IMR-90 (cell line): ENCODE results near the gene TMEM237.

ENCODE experiments used
- BHLHE40 ChIP-seq: fragments of 150-350 bp; IDR thresholded peaks from 2 replicates; pipeline ENCODE4 v1.6.1; 2016; ENCODE audit warnings: mild to moderate bottlenecking, low read depth, low read length
- CEBPB ChIP-seq: IDR thresholded peaks from 2 replicates; pipeline ENCODE4 v1.6.1; 2012; ENCODE audit warnings: low read depth, low read length, improper control_type of control experiment
- CHD1 ChIP-seq: IDR thresholded peaks from 2 replicates; pipeline ENCODE4 v1.6.1; 2012; ENCODE audit warnings: low read depth, low read length, improper control_type of control experiment
- CTCF ChIP-seq: conservative IDR thresholded peaks from 2 replicates; pipeline ENCODE4 v1.5.1; 2012; ENCODE audit warnings: mild to moderate bottlenecking, low read depth, low read length, improper control_type of control experiment
- MAZ ChIP-seq: IDR thresholded peaks from 2 replicates; pipeline ENCODE4 v1.6.1; 2012; ENCODE audit warnings: low read depth, mild to moderate bottlenecking, low read length, improper control_type of control experiment, moderate library complexity, borderline replicate concordance
- POLR2A ChIP-seq: IDR thresholded peaks from 2 replicates; pipeline ENCODE4 v1.6.1; 2012; ENCODE audit warnings: mild to moderate bottlenecking, low read depth, low read length
- RAD21 ChIP-seq: IDR thresholded peaks from 2 replicates; pipeline ENCODE4 v1.6.1; 2012; ENCODE audit warnings: low read length, improper control_type of control experiment
- SMC3 ChIP-seq: fragments of 150-350 bp; IDR thresholded peaks from 2 replicates; pipeline ENCODE4 v1.6.1; 2016; ENCODE audit warnings: low read depth, mild to moderate bottlenecking, antibody characterized with exemption, low read length, moderate library complexity
- TF ChIP-seq, protein P1 (sequence below): fragments of 150-350 bp; IDR thresholded peaks from 2 replicates; pipeline ENCODE4 v1.6.1; 2016; ENCODE audit warnings: low read depth, mild to moderate bottlenecking, low read length, moderate library complexity, borderline replicate concordance

DNA sequence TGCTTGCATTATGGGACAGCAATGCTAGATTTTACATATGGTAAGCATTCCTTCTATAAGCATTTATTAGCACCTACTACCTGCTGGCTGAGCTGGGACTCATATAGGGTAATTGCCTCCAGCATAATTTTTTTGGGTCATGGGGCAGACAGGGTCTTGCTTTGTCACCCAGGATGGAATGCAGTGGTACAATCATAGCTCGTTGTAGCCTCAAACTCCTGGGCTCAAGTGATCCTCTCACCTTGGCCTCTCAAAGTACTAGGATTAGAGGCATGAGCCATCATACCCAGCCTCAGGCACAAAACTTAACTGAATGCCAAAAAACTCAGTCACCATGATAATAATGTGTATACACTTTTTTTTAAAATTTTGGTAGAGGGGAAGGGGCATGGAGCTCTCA is 35.3 kb downstream of the TMEM237 start:
- no peak for TF ChIP-seq BHLHE40
- no peak for TF ChIP-seq CTCF
- TF ChIP-seq, protein P1, sequence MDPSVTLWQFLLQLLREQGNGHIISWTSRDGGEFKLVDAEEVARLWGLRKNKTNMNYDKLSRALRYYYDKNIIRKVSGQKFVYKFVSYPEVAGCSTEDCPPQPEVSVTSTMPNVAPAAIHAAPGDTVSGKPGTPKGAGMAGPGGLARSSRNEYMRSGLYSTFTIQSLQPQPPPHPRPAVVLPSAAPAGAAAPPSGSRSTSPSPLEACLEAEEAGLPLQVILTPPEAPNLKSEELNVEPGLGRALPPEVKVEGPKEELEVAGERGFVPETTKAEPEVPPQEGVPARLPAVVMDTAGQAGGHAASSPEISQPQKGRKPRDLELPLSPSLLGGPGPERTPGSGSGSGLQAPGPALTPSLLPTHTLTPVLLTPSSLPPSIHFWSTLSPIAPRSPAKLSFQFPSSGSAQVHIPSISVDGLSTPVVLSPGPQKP = no peak
- TF ChIP-seq POLR2A = no peak
- no peak for TF ChIP-seq SMC3
- no peak for TF ChIP-seq RAD21
- TF ChIP-seq CHD1 = no peak
- no peak for TF ChIP-seq MAZ
- no peak for TF ChIP-seq CEBPB
